H1 (cell line): ENCODE results near the gene POLRMT. TPM values are rescaled to one million over a fixed set of nuclear protein-coding genes. Genes with fewer than 3 reads are reported as not detected.

Source experiments
- ATF2 ChIP-seq: IDR thresholded peaks from 2 replicates; pipeline ENCODE4 v1.6.1; 2012; ENCODE audit warnings: low read length, inconsistent platforms
- EZH2 ChIP-seq: fragments of 200-600 bp; sonication (generic); IDR thresholded peaks from 2 replicates; pipeline ENCODE4 v1.7.1; 2012; ENCODE audit warnings: low read depth, mild to moderate bottlenecking, moderate library complexity, low read length, inconsistent platforms; ENCODE audit not compliant: severe bottlenecking
- HDAC2 ChIP-seq, 2 experiments: fragments of 300-600 bp in 1 of 2; sonication (generic) in 1 of 2; IDR thresholded peaks; 2 replicates each; pipeline ENCODE4 v1.6.1; 2011 to 2012; ENCODE audit warnings: low read depth in 2 of 2, low read length in 2 of 2, mild to moderate bottlenecking in 2 of 2, moderate library complexity in 2 of 2, borderline replicate concordance in 1 of 2, inconsistent platforms in 1 of 2
- RXRA ChIP-seq: IDR thresholded peaks from 2 replicates; pipeline ENCODE4 v1.6.1; 2011; ENCODE audit warnings: low read depth, mild to moderate bottlenecking, low read length, moderate library complexity; ENCODE audit not compliant: insufficient read depth
- SP1 ChIP-seq: IDR thresholded peaks from 2 replicates; pipeline ENCODE4 v1.6.1; 2011; ENCODE audit warnings: low read depth, low read length
- polyA plus RNA-seq, 7 experiments: library from polyadenylated mRNA; depleted of rRNA in 3 of 7; stranded (reverse) in 5 of 7; unstranded in 2 of 7; fragments of >200 nt in 5 of 7; fragments of 200-250 nt in 2 of 7; gene quantifications; 1 replicate in 5 of 7; 2 replicates in 1 of 7; 4 replicates in 1 of 7; pipeline versions ENCODE4 v1.2.1 to v1.2.3, GENCODE V29; 2011 to 2013; ENCODE audit warnings: missing spikeins in 2 of 7, mixed read lengths in 2 of 7
- total RNA-seq: library from RNA; stranded (reverse); fragmentation: NEBNext Ultra II Directional; extraction: Animal tissue kit (Norgen Biotek cat#: 25700); gene quantifications from 2 replicates; pipeline ENCODE4 v1.2.1, GENCODE V29; 2021

The POLRMT gene
- total and polyA plus RNA-seq, 2 of the 8 experiments (the other 6 are each of a cell fraction or from before 2014, with no cell fraction given), result 93.0 to 111 TPM

GRCh38 chr19:570937-571565 lies 62.3 kb downstream of the POLRMT start (continued):
- TF ChIP-seq RXRA (no peak), ATF2 (no peak), SP1 (no peak), EZH2 (peak; percentile 32), HDAC2 (IDR thresholded peaks at IDR 0.05; ENCODE audit: borderline replicate concordance in 1 of 2, low read depth in 2 of 2, low read length in 2 of 2) (peak in 1 of 2 experiments; percentile 37; a peak in 1 of 4 replicates)
